ENCODE measurements around the gene NIPAL4.

GRCh38 chr5:157456301-157456700 is 3.7 kb upstream of the NIPAL4 start:
- no peak for TF ChIP-seq CTCF (conservative IDR thresholded peaks at IDR 0.05)
- TF ChIP-seq EZH2 (IDR thresholded peaks at IDR 0.05; ENCODE audit: low read depth), result no peak

All from PC-9 (cell line).